CD4-positive, alpha-beta T cell treated with Interleukin-21 for 1 hour (primary cell): ENCODE results near the gene PPM1F.
"Not testable (repeated sequence)": the region's sequence is repeated elsewhere in the genome, so short reads cannot be mapped to it uniquely, and the experiment has no call there.

Source experiments
- DNase-seq: peaks from one replicate; pipeline ENCODE4 v3.0.0-alpha.2; 2020

PPM1F gene

GRCh38 chr22:21918466-21919185 is 34.0 kb downstream of the PPM1F start:
- DNase-seq = no peak

- no peak for DNase-seq
These were observed 34.7 kb downstream of the PPM1F start for GRCh38 chr22:21917959-21918261.

GRCh38 chr22:21917181-21917958 is 35.3 kb downstream of the PPM1F start:
- DNase-seq = no peak

- no peak for DNase-seq
These were observed 36.2 kb downstream of the PPM1F start for GRCh38 chr22:21916309-21916918.

GRCh38 chr22:21915624-21916308 is 36.9 kb downstream of the PPM1F start:
- no peak for DNase-seq

- DNase-seq = not testable (repeated sequence)
These were observed 38.5 kb downstream of the PPM1F start for GRCh38 chr22:21914033-21914642.

GRCh38 chr22:21910367-21910766 is 42.3 kb downstream of the PPM1F start:
- not testable (repeated sequence) for DNase-seq

- no peak for DNase-seq
These were observed 42.8 kb downstream of the PPM1F start for GRCh38 chr22:21909871-21910270.

- no peak for DNase-seq
These were observed 44.8 kb downstream of the PPM1F start for GRCh38 chr22:21907638-21908522.

GRCh38 chr22:21905234-21905633 is 47.4 kb downstream of the PPM1F start:
- not testable (repeated sequence) for DNase-seq

GRCh38 chr22:21904250-21904789 is 48.3 kb downstream of the PPM1F start:
- no peak for DNase-seq

- no peak for DNase-seq
These were observed 49.4 kb downstream of the PPM1F start for GRCh38 chr22:21903283-21903682.

- no peak for DNase-seq
These were observed 50.2 kb downstream of the PPM1F start for GRCh38 chr22:21902296-21903087.

GRCh38 chr22:21898354-21898896 is 54.2 kb downstream of the PPM1F start:
- DNase-seq = no peak

- no peak for DNase-seq
These were observed 55.6 kb downstream of the PPM1F start for GRCh38 chr22:21896951-21897513.

GRCh38 chr22:21896275-21896674 is 56.4 kb downstream of the PPM1F start:
- not testable (repeated sequence) for DNase-seq

GRCh38 chr22:21894799-21895198 is 57.8 kb downstream of the PPM1F start:
- DNase-seq = no peak

GRCh38 chr22:21889251-21889990 is 63.2 kb downstream of the PPM1F start:
- DNase-seq = no peak

- DNase-seq = no peak
These were observed 64.8 kb downstream of the PPM1F start for GRCh38 chr22:21887841-21888240.
